Vagina (tissue), 2 donors: Measurements from ENCODE around the gene RABL6.

Source experiments
- CTCF ChIP-seq, 3 experiments: fragments of 450-650 bp in 2 of 3; fragments of 200-600 bp in 1 of 3; sonication (generic) in 1 of 3; IDR thresholded peaks; one replicate each; pipeline ENCODE4 v1.5.1; 2017 to 2019; ENCODE audit warnings: antibody characterized with exemption in 3 of 3, mild to moderate bottlenecking in 2 of 3, moderate library complexity in 2 of 3
- POLR2A ChIP-seq, 2 donors: fragments of 450-650 bp; IDR thresholded peaks; one replicate each; pipeline ENCODE4 v1.6.1; 2017; ENCODE audit warnings: antibody characterized with exemption in 2 of 2, mild to moderate bottlenecking in 2 of 2, moderate library complexity in 2 of 2
- POLR2AphosphoS5 ChIP-seq, 2 donors: sonication (generic); formaldehyde crosslinking; IDR thresholded peaks; one replicate each; pipeline ENCODE4 v1.9.0; 2017; ENCODE audit warnings: antibody characterized with exemption in 2 of 2, mild to moderate bottlenecking in 2 of 2, low read depth in 1 of 2; ENCODE audit not compliant: insufficient read depth in 1 of 2

- TF ChIP-seq CTCF (IDR thresholded peaks at IDR 0.05) (no peak), POLR2A (IDR thresholded peaks at IDR 0.05) (no peak), POLR2AphosphoS5 (IDR thresholded peaks at IDR 0.05; ENCODE audit: insufficient read depth in 1 of 2, low read depth in 1 of 2) (no peak)
These were observed 34.2 kb upstream of the RABL6 start for GRCh38 chr9:136773386-136774044.
